ENCODE measurements around the gene ACVRL1. TPM values are rescaled to one million over a fixed set of nuclear protein-coding genes. Genes with fewer than 3 reads are reported as not detected.
A peak's percentile ranks its signal among the peaks of the same experiment; 100 is the strongest.

Gene ACVRL1
- total RNA-seq, 1 experiment from 2014 or later = 1.0 TPM

DNA sequence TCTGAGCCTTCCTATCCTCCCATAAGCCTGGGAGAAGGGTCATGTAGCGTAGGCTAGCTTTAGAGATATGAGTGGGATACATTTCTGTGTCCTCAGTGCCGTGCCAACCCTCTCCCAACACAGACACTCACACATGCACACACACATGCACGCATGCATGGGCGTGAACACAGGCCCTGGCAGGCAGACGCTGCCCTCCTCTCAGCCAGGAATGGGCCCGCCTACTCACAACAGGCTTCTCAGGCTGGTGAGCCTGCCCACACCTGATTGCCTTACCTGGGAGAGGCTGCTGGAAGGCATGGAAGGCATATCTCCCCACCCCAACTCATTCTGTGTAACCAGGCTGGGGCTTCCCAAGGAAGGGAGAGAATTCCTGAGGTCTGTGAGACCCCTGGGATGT, 31.4 kb downstream of the ACVRL1 start:
- no peak for DNase-seq (ENCODE audit: low read depth)

DNA sequence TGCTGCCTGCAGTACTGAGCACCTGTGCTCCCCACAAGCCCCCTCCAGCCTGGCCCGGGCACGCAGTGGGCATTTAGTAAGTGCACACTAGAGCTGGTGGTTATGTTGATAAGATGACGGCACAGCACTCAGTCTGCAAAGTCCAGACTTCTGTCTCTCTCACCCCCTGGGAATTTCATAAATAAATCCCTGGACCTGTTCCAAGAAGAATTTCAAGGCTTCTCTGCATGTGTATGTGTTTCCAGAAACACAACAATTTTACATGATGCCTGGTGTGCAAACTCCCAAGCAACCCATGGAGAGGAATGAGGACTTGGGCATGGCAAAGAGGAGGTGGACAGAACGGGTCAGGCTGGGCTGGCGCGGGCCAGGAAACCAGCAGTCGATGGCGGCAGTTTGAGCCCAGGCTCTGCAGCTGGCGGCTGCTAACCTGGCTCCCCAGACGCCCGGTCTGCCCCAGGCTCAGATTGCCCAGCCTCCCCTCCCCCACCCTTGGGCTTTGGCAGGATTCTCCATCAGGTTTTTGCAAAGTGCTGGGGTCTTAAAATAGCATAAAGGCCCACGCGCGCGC, 33.8 kb downstream of the ACVRL1 start:
- no peak for DNase-seq (ENCODE audit: low read depth)

DNA sequence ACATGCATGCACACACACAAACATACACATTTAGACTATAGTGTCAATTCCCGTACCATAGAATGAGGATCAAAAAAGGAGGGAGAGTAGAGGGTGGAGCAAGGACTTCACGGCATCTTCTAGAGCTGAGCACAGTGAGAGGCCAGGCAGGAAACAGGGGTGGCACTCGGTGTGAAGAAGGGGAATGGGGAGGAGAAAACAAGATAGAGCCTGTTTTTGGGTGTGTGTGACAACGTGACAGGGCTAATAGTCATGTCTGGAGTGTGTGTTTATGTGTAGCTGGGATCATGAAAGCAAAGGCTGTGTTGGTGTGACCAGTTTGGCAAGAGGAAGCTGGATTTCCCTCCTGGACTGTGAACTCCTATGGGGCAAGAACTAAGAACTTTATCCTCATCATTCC, 34.3 kb downstream of the ACVRL1 start:
- no peak for DNase-seq (ENCODE audit: low read depth)

DNA sequence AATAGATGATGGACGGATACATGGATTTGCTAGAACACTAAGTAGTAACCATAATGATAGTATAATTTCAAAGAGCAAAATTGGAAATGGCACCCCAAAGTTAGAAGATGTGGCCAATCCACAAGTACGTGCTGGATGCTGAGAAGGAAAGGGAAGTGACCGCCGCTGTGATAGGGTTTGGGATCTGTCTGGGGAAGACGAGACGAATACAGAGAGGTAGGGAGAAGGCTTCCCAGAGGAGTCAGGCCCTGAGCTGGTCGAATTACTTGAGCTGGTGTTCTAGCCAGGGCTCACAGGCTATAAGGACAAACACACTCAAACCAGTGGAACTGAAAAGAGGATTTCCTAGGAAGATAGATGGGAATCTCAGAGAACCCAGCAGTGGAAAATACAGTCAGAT, 34.8 kb downstream of the ACVRL1 start:
- no peak for DNase-seq (ENCODE audit: low read depth)

DNA sequence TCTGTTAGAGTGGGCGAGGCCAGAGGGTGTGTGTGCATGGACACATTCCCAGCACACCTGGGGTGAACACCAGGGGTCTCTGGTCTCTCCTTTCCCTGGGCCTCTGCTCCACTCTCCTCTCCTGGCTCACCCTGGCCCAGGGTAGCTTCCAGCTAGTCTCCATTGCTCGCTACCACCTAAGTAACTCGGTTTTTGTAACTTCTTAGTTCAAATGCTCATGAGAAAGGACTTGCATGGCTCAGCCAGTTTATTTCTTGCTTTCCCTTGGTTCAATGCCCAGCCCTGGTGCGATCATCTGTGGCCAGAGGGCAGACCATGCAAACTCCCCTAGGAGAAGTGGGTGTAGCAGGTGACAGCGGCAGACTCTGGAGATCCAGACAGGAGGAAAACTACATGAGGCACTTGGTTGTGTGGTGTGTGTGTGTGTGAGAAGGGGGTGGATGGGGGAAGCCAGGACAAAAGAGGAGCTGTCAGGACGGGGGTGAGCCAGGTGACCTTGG, 35.2 kb downstream of the ACVRL1 start:
- DNase-seq (ENCODE audit: low read depth) = no peak

DNA sequence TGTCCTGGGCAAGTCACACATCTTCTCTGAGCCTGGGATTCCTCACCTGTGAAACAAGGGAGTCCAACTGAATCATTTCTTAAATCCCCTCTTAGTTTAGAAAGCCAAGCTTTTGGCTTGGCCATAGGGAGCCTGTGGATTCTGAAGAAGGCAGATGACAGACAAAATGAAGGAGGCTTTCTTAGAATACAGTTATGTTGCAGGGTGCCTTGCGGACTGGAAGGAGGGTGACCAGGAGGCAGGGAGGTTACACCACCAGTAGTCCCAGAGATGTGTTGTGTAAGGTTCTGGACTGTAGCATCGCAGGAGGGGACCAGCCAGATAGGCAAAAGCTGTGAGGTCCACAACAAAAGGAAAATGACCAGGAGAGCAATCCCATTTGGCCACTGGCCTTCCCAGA, 36.0 kb downstream of the ACVRL1 start:
- no peak for DNase-seq (ENCODE audit: low read depth)

DNA sequence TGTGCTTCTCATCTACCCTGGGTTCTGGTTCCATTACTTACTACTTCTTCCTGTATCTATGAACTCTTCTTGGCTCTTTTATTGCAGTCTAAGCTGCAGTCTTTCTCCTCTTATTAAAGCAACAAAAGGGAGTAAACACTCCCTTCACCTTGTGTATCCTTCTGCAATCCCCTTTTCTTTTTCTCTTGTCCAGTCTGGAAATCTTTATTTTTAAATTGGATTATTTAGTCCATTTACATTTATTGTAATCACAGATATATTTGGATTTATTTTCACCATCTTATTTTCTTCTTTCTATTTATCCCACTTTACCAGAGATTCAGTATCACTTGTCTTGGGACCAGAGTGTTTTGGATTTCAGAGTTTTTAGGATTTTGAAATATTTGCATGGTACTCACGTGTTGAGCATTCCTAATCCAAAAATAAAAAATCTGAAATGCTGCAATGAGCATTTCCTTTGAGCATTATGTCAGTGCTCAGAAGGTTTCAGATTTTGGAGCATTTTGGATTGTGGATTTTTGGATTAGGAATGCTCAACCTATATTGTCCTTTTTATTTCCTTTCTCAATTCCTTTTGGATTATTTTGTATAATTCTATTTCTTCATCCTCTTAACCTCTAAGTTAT, 37.4 kb downstream of the ACVRL1 start:
- DNase-seq (ENCODE audit: low read depth) = no peak

DNA sequence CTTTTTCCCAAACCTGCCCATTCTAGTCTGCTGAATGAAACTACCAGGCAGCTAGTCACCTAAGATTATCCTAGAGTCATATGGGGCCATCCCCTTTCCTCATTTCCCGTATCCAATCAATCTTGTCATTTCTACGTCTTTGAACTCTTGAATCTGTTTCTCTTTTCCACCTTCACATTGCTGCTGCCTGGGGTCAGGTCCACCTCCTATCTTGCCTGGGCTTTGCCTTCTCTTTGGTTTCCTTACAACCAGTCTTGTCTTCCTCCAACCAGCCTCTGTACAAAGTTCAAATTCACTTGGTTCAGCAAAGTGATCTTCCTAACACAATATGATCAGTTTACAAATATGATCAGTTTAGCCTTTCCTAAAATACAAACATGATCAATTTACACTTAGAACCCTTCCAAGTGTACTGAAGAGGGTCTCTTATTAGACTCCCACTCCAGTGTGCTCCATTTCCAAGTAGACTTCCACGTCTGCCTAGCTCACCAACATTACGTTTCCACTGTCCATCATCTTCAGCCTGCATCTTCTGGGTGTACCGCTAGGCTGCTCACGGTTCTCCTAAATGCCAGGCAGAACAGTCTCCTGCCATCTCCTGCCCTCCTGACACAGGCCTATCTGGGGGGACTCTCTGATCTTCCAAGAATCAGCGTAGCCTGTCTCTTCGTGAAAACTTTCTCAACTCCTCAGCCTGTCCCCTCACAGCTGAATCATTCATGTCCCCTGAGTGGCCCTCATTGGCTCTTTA, 40.1 kb downstream of the ACVRL1 start:
- no peak for DNase-seq (ENCODE audit: low read depth)

DNA sequence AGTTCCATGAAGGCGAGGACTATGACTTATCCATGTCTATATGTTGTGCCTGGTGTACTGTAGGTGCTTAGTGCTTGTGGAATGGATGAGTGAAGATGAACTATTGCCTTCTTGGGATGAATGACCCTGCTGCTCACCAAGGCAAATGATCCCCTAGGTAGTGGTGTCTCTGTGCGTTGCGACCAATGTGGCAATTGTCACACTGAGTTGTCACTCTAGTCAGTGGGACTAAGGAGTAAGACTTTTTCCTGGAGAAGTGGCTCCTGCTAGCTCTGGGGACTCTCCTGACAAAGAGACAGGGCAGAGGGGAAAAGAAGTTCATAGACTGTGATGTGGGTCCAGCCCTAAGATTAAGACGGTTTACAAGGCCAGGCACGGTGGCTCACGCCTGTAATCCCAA, 40.8 kb downstream of the ACVRL1 start:
- DNase-seq (ENCODE audit: low read depth) = no peak

DNA sequence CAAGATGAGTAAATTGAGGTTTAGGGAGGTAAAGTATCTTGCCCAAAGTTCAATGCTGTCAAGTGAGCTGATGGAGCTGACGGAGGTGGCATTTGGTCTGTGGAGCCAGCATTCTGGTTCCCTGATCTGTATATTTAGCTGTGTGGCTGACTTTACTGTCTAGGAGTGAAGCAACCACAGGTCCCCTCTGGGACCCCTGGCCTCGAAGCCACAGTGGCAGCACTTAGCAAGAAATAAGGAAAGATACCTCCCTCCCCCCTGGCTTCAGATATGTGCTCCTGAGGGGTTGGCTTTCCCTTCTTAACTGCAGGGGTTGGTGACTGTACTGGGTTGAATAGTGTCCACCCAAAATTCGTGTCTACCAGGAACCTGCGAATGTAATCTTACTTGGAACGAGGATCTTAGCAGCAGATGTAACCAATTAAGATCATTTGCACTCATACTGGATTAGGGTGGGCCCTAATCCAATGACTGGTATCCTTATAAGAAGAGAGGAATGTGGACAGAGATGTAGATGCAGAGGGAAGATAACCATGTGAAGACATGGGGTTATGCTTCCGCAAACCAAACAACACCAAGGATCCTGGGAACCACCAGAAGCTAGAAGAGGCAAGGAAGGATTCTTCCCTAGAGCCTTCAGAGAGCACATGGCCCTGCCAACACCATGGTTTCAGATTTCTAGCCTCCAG, 42.2 kb downstream of the ACVRL1 start:
- DNase-seq (ENCODE audit: low read depth) = no peak

DNA sequence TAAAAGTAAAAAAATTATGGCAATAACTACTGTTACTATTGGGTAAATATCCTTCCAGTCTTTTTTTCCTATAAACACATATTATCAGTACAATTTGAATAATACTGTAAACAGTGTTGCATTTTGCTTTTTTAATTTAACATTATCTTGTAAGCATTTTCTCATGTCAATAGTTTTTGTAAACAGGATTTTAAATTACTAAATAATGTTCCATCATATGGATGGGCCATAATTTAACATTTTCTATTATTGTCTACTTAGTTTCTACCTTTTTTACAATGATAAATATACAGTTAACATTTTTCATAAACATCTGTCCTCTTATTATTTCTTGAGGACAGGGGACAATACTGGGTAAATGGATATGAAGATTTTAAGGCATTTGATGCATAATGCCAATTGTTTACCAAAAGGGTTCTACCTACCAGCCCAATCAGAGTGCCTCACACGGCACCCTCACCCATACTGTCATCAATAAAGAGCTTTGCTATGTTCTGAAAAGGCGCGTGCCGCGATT, 43.4 kb downstream of the ACVRL1 start:
- DNase-seq (ENCODE audit: low read depth) = no peak

DNA sequence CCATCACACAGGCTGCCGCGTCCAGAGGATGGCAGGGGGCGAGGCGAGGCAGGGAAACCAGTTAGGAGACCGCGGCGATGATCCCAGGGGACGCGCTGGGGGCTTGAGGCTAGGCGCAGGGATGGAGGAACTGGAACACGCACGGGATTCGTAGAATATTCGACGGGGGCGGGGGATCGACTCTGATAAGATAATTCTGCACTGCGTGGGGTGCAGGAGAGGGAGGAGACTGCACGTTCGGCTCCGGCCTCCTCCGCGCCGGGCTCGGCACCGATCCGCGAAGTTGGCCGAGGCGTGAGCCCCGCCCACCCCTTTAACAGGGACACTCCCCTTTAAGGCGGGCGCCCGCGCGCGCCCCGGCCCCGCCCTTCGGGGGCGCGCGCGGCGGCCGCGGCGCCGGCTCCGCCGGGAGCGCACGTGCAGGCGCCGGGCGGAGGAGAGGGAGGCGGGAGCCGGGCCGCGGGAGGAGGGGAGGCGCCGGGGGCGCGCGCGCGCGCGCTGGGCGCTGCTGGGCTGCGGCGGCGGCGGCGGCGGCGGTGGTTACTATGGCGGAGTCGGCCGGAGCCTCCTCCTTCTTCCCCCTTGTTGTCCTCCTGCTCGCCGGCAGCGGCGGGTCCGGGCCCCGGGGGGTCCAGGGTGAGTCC, 44.0 kb downstream of the ACVRL1 start, which contains the start of gene ACVR1B:
ACVR1B (plus strand) TSS at position 501 of the 644 bp plus-strand sequence; CDS start at position 546, 45 bp downstream.
- peak; percentile 79 for DNase-seq (ENCODE audit: low read depth)

DNA sequence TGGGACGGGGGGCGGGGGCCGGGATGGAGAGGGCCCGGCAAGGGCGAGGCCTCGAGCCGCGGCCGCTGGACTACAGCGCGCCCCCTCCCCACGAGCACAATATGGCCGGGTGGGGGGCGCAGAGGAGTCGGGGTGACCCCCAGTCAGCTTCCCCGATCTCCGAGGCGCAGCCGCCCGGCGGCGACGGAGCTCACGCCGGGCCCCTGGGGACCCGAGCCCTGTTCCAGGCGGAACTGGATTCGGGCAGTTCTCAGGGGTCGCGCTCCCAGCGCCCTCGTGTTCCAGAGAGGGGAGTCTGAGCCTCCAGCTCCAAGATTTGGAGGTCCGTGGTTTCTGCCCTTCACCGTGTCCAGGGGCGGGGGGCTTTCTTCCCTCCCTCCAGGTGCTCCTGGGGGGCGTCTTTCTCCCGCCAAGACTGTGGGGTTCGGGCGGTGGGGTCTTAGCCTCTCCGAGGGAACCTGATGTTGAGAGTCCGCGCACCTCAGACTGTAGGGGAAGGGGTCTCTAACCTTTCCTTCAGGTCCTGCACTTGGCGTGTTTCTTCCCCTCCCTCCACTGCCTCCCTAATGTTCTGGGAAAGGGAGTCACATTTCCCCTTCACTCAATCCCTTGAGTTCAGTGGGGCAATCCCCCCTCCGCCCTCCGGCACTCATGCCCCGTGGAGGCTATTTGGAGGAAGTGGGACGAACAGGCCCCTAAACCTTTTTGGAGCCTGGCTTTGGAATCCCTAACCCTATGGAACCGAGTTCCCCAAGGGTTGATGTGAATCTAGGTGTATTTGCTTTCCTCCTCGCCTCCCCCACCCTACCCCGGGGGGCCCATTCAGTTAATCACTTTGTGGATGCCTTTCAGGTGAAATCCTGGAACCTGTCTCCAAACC, 44.8 kb downstream of the ACVRL1 start:
- no peak for DNase-seq (ENCODE audit: low read depth)

DNA sequence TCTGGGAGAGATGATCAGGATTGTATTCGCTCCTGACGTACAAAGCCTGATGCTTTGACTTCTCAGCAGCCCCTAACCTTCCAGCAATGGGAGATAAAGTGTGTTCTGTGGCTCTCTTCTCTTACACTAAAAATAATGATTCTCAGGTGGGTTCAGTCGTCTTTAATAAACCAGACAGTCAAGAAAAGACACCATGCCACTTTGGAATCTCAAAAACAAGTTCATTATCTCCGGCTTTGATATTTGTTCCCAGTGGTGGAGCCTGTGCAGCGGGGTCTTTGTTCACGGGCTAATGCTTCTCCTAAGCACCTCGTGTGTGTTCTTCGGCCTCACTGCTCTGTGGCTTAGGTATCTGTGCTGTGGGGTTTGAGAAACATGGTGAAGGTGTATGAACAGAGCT, 45.8 kb downstream of the ACVRL1 start:
- no peak for DNase-seq (ENCODE audit: low read depth)

DNA sequence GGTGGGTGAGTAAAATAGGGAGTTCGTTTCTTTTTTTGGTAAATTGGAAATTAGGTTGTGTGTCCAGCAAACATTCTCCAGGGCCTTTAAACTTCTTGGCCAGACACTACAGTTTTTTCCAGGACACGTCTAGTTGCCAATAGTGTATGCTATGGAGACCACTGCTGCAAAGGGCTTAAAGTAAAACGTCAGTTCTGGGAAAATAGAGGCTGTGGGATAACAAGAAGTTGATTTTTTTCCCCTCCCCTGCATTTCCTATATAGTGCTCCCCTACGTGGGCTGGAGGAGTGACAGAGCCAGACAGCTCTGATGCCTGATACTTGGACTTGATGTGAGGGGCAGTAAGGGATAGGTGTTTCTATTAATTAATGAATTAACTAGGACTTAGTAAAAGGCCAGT, 46.6 kb downstream of the ACVRL1 start:
- DNase-seq (ENCODE audit: low read depth) = no peak

DNA sequence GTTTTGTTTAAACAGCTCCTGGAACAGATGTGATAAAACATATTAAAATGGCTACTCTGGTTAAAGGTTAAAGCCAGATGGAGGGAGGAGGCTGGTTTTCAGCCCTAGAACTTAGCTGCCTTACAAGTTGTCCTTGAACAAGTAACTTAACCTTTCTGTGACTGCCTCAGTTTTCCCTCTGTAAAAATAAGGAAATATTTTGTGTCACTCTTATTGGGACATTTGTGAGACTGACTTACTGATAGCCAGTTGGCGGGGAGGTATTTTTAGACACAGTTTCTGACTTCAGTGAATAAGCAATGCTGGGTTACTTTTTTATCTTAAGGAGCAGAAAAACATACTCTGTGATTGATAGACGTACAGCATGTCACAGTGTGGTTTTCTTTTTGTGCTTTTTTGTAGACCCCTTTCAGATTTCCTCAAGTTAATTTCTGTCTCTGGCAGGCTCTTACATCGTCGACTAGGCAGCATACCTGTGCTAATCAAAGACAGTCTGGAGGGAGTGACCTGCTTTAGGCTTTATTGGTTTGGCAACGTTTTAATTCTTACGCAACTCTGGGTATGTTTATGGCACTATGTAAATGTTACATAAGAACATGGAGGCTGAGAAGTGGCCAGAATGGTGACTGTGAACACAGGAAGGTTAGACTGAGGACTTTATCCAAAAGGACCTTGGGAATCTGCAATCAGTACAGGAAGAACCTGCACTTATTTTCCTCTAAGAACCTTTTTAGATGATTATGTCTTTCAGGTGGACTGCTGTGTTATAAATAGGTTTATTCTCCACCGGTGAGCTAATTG, 47.5 kb downstream of the ACVRL1 start:
- no peak for DNase-seq (ENCODE audit: low read depth)

DNA sequence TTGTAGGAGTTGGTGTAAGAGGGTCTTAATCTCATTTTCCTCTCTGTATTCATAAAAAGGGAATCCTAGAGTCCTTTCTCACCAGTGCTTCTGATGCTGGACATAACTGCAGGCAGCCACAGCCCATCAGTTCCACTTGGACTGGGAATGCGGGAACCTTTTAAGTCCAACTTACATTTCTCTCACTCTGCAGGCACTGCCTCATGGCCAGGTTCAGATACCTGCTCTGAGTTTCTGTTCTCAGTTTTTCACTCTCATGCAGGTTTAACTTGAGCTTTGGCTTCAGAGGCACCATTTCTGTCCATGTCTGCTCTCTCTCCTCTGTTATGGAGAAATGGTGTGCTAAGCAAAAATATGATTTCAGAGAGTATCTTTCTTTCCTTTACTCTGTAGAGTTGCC, 48.4 kb downstream of the ACVRL1 start:
- DNase-seq (ENCODE audit: low read depth) = no peak

DNA sequence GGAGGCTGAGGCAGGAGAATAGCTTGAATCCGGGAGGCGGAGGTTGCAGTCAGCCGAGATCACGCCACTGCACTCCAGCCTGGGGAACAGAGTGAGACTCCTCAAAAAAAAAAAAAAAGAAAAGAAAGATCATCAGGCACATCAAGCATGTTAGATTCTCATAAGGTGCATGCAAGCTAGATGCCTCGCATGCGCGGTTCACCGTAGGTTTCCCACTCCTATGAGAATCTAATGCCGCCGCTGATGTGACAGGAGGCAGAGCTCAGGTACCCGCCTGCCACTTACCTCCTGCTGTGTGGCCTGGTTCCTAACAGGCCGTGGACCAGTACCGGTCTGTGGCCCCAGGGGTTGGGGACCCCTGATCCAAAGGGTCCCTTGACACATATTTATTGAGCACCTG, 51.2 kb downstream of the ACVRL1 start:
- no peak for DNase-seq (ENCODE audit: low read depth)

DNA sequence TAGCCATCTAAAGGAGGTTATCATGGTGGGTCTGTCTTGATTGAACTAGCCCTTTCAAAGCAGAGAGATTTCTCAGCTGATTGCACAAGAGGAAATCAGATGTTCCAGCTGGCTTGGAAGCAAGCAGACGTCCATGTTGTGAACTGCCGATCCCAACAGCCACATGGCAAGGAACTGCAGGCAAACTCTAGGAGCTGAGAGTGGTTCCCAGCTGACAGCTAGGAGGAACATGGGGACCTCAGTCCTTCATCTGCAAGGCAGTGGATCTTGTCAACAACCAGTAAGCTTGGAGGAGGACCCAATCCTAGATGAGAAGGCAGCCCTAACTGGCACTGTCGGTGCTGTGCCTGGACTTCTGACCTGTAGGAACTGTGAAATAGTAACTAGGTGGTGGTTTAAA, 51.9 kb downstream of the ACVRL1 start:
- no peak for DNase-seq (ENCODE audit: low read depth)
